ENCODE data around the gene B3GAT1.

DNA sequence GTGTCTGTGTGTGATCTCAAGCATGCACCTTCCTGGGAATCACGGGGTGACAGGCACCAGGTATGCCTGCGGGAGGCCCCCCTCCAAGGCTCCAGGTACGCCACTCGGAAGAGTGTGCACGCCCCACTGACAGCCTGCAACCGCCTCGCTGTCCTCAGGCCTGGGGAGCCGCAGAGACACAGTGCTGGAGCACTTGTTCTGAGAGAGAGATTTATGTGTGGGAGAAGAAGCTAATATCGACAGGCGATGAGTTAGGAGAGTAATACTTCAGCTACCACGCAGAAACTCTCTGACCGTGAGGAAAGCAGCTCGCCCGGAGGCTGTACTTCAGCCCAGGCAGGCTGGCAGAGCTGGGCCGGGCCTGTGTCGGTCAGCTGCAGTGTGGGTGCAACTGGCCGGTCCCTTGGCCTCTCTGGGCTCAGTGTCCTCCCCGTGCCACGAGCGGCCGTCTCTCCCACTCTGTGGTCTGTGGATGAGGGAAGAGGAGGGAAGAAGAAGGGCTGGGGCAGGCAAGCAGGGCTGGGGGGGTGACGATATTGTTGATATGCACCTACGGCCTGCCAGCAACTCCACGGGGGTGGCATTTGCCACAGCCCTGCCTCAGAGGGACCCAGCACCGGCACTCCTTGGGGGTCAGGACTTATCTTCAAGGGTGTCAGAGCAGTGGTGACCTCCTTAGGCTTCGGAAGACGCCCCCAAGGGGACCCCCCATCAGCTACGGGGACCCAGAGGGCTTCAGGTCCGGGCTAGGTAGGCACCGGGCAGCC is 7.3 kb downstream of the B3GAT1 start:
- TF ChIP-seq CTCF (conservative IDR thresholded peaks at IDR 0.05 in 1 of 2, IDR thresholded peaks at IDR 0.05 in 1 of 2; ENCODE audit: extremely low read depth in 1 of 2, insufficient read depth in 1 of 2, low read depth in 1 of 2, low read length in 2 of 2), result no peak
- TF ChIP-seq EZH2 (IDR thresholded peaks at IDR 0.05; ENCODE audit: borderline replicate concordance, low read length), result no peak

All from mammary epithelial cell (primary cell).